K562 treated with DMSO at 1 percent for 24 hours (cell line): Measurements from ENCODE around the gene GBP6. TPM values are rescaled to one million over a fixed set of nuclear protein-coding genes. Genes with fewer than 3 reads are reported as not detected.

Experiments
- total RNA-seq: library from RNA; unstranded; fragments of 300-600 nt; gene quantifications from 2 replicates; pipeline ENCODE4 v1.2.3, GENCODE V29; 2022; ENCODE audit warnings: low read depth; ENCODE audit not compliant: insufficient read depth

The GBP6 gene, protein sequence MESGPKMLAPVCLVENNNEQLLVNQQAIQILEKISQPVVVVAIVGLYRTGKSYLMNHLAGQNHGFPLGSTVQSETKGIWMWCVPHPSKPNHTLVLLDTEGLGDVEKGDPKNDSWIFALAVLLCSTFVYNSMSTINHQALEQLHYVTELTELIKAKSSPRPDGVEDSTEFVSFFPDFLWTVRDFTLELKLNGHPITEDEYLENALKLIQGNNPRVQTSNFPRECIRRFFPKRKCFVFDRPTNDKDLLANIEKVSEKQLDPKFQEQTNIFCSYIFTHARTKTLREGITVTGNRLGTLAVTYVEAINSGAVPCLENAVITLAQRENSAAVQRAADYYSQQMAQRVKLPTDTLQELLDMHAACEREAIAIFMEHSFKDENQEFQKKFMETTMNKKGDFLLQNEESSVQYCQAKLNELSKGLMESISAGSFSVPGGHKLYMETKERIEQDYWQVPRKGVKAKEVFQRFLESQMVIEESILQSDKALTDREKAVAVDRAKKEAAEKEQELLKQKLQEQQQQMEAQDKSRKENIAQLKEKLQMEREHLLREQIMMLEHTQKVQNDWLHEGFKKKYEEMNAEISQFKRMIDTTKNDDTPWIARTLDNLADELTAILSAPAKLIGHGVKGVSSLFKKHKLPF
- not detected in 2 replicates for total RNA-seq

DNA sequence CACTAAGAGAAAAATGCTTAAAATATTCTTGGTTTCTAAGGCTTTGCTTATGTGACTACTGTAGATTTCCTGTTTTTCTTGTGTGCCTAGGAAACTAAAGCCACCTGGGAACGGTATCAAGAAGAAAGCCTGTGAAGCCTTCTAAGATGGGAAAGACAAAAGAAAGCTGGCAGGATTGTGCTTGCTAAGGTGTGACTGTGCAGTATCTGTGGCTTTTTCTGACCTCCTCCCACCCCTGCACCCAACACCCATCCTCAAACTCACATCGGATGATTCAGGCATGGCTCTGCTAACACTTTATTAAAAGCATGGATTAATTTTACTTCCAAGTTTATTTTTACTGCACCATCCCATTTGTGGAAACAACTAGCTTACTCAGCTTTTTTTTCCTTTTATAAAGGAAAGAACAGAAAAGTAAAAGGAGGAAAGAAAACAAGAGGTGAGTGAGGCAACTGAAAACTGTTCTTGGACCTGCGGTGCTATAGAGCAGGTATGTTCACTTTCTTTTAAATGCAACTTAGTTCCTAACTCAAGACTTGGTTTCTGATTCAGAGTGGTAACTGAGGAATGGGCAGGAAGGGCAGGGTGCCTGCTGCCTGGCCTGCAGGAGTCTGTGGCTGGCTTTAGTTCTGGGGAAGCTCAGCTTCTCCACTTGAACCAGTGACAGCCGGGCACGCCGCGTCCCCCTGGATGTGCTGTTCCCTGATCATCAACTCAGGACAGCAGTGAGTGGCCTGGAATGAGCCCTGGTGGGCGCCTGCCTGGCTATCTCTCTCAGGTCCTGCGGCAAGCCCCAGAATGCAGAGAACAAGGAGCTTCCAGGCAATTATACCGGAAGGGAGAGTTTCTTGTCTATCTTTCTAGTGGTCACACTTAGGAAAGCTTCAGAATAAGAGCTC is at the start of gene GBP6:
Gene GBP6, plus strand, starts transcription at position 422 of the 899 bp plus-strand sequence. CDS start 4,493 bp downstream, outside the sequence.

Other genes with a start within 250 kb of the GBP6 start
- 32.6 and 33.1 TPM in 2 replicates for gene GBP2, start 237.9 kb upstream of the GBP6 start, total RNA-seq
- gene GBP7, start 188.1 kb upstream of the GBP6 start, total RNA-seq = not detected in 2 replicates
- gene GBP4, start 165.1 kb upstream of the GBP6 start, total RNA-seq = 0.15 and 0.35 TPM in 2 replicates
- gene GBP5, start 91.2 kb upstream of the GBP6 start, total RNA-seq = 1.1 and 1.4 TPM in 2 replicates
- 6.6 and 7.2 TPM in 2 replicates for gene LRRC8B, start 160.8 kb downstream of the GBP6 start, total RNA-seq